PC-9 (cell line): ENCODE results near the gene POMT1.

Source experiments
- CTCF ChIP-seq: fragments of 200-600 bp; sonication (generic); conservative IDR thresholded peaks from 2 replicates; pipeline ENCODE4 v1.6.1; 2017; ENCODE audit warnings: mixed run types, antibody characterized with exemption, mild to moderate bottlenecking, moderate library complexity
- EZH2 ChIP-seq: fragments of 200-600 bp; sonication (generic); IDR thresholded peaks from 2 replicates; pipeline ENCODE4 v1.8.0; 2017; ENCODE audit warnings: antibody characterized with exemption, low read depth

- TF ChIP-seq CTCF (no peak), EZH2 (no peak)
These were observed 35.3 kb upstream of the POMT1 start for GRCh38 chr9:131467214-131467935.
